Heart right ventricle (tissue), 16 donors: ENCODE measurements around the gene AK9. TPM values are rescaled to one million over a fixed set of nuclear protein-coding genes. Genes with fewer than 3 reads are reported as not detected.

Experiments
- ATAC-seq, 8 donors: fragments of 200-7000 bp; cut with Tn5 transposase; one replicate each; pipeline ENCODE4 v1.9.1; 2020; ENCODE audit warnings: mild to moderate bottlenecking in 8 of 8, moderate library complexity in 8 of 8, moderate number of reproducible peaks in 1 of 8
- DNase-seq, 2 donors: peaks; one replicate each; pipeline ENCODE4 v3.0.0-alpha.2; 2020
- H3K27ac ChIP-seq, 10 donors: fragments of 200-600 bp; sonication (generic) in 2 of 10; one replicate each; pipeline versions ENCODE4 v1.5.0 to v1.8.0; 2020 to 2022; ENCODE audit warnings: mild to moderate bottlenecking in 3 of 10
- H3K27me3 ChIP-seq, 7 donors: fragments of 200-600 bp; one replicate each; pipeline ENCODE4 v1.8.0; 2021 to 2022; ENCODE audit warnings: mild to moderate bottlenecking in 2 of 7
- H3K36me3 ChIP-seq, 9 donors: fragments of 200-600 bp; sonication (generic) in 1 of 9; one replicate each; pipeline versions ENCODE4 v1.5.0 to v1.8.0; 2020 to 2022; ENCODE audit warnings: mild to moderate bottlenecking in 2 of 9
- H3K4me1 ChIP-seq, 9 donors: fragments of 200-600 bp; sonication (generic) in 1 of 9; one replicate each; pipeline versions ENCODE4 v1.5.0 to v1.8.0; 2020 to 2022; ENCODE audit warnings: mild to moderate bottlenecking in 4 of 9
- H3K4me3 ChIP-seq, 10 donors: fragments of 200-600 bp; sonication (generic) in 2 of 10; one replicate each; pipeline versions ENCODE4 v1.5.0 to v1.8.0; 2020 to 2022; ENCODE audit warnings: mild to moderate bottlenecking in 7 of 10, moderate library complexity in 2 of 10
- H3K9me3 ChIP-seq, 11 donors: fragments of 200-600 bp in 10 of 11; sonication (generic) in 2 of 11; one replicate each; pipeline versions ENCODE4 v1.5.0 to v1.8.0; 2013 to 2022; ENCODE audit warnings: mild to moderate bottlenecking in 2 of 11, control low read depth in 1 of 11, moderate library complexity in 1 of 11
- CTCF ChIP-seq, 9 donors: fragments of 200-600 bp; sonication (generic) in 2 of 9; IDR thresholded peaks; one replicate each; pipeline versions ENCODE4 v1.5.0 to v1.8.0; 2021 to 2022; ENCODE audit warnings: antibody characterized with exemption in 9 of 9, mild to moderate bottlenecking in 5 of 9, moderate library complexity in 1 of 9
- WGBS, 2 donors: extraction: QIAGEN DNeasy Blood & Tissue Kit; methylation state at CpG; one replicate each; pipeline ENCODE4 v1.1.7; 2013; ENCODE audit warnings: inconsistent platforms in 1 of 2; 5-methylcytosine and 5-hydroxymethylcytosine counted together
- intact Hi-C, 10 donors: fragments of 100-400 bp; cut with DNase I; formaldehyde crosslinking; loops; one replicate each; pipeline versions ENCODE4 v1.11.1 to v1.14.2; 2022
- polyA plus RNA-seq, 2 donors: library from polyadenylated mRNA; stranded (reverse); fragments of 200-250 nt; gene quantifications; one replicate each; pipeline ENCODE4 v1.2.3, GENCODE V29; 2013
- total RNA-seq, 10 donors: library from RNA; stranded (reverse); fragmentation: NEBNext Ultra II Directional in 3 of 10; extraction: Animal tissue kit (Norgen Biotek cat#: 25700) in 3 of 10; gene quantifications; one replicate each; pipeline versions ENCODE4 v1.2.1 to v1.2.4, GENCODE V29; 2021 to 2023
- donor health status: Arrhythmogenic right ventricular cardiomyopathy.
- donor health status: ischemic (EF 13 %, LVEDD 7.1; RV severe dilation, severe dysfunction).
- donor health status: healthy with polysubstance abuse.
- donor health status: DM: no; HTN: yes; CAD: no.
- donor health status: DM: no; HTN: no; CAD: no.
- donor health status: ischemic (EF 25% LVEDD 6.9; RV normal size, moderate dysfunction).
- donor health status: ischemic (EF 25% LVEDD 5.7; RV mildly dilated, moderate dysfunction).
- donor health status: healthy.
- donor health status: DM: yes; HTN: yes; CAD: no.
- donor health status: Ischemic cardiomyopathy.
- donor health status: ischemic (EF 35%, LVEDD 5.7; RV mildly dilated, moderate dysfunction).
- donor health status: nonischemic (EF 11% LVEDD 7.7; RV severe dilation, severe dysfunction).
- donor health status: DM: yes; HTN: yes; CAD: no.
- donor health status: PGD.
- donor health status: ischemic (EF 29% LVEDD 5.4; RV normal size, mild dysfunction).
- donor health status: nonischemic (EF 23%, LVEDD 6.1; RV moderate dilation, normal function).

Gene AK9
- total and polyA plus RNA-seq, 12 donors = 4.6 to 17.0 (median 10.9) TPM

GRCh38 chr6:109469591-109470189 lies 221.3 kb downstream of the AK9 start:
- H3K27me3 ChIP-seq = no peaks in the 10 kb centered on the region
- 91 to 93% methylated on average over 5 of the region's 5 CpGs for WGBS, 2 donors
- H3K4me1 ChIP-seq = peaks cover 0 to 12% (median 0%) of the 10 kb centered on the region in 9 donors
- intact Hi-C loops = no loop called here
- H3K9me3 ChIP-seq = no peaks in the 10 kb centered on the region
- H3K4me3 ChIP-seq = no peak overlapping the region
- ATAC-seq (no peak), DNase-seq (no peak)
- TF ChIP-seq CTCF (IDR thresholded peaks at IDR 0.05) = no peak
- no peak overlapping the region for H3K27ac ChIP-seq
- H3K36me3 ChIP-seq = peaks cover 0 to 100% (median 42%) of the 10 kb centered on the region in 9 donors

GRCh38 chr6:109467696-109468095 lies 223.3 kb downstream of the AK9 start:
- no peak overlapping the region for H3K4me3 ChIP-seq
- WGBS, 2 donors = 94 to 98% methylated on average over 6 of the region's 6 CpGs
- intact Hi-C loops = no loop called here
- no peak overlapping the region for H3K27ac ChIP-seq
- DNase-seq (no peak), ATAC-seq (no peak)
- no peaks in the 10 kb centered on the region for H3K27me3 ChIP-seq
- no peak for TF ChIP-seq CTCF (IDR thresholded peaks at IDR 0.05)
- H3K36me3 ChIP-seq = peaks cover 0 to 100% (median 27%) of the 10 kb centered on the region in 9 donors
- no peaks in the 10 kb centered on the region for H3K9me3 ChIP-seq
- peaks cover 0 to 12% (median 0%) of the 10 kb centered on the region in 9 donors for H3K4me1 ChIP-seq

GRCh38 chr6:109466212-109466923 lies 224.6 kb downstream of the AK9 start:
- peak overlapping the region in 1 of 10 donors; percentile 24 for H3K27ac ChIP-seq
- peaks cover 0 to under 1% (median 0%) of the 10 kb centered on the region in 11 donors for H3K9me3 ChIP-seq
- WGBS, 2 donors = 77% methylated on average over 7 of the region's 7 CpGs
- peaks cover 0 to 12% (median 0%) of the 10 kb centered on the region in 9 donors for H3K4me1 ChIP-seq
- ATAC-seq (no peak), DNase-seq (no peak)
- TF ChIP-seq CTCF (IDR thresholded peaks at IDR 0.05) = no peak
- no peaks in the 10 kb centered on the region for H3K27me3 ChIP-seq
- no peak overlapping the region for H3K4me3 ChIP-seq
- peaks cover 0 to 100% (median 28%) of the 10 kb centered on the region in 9 donors for H3K36me3 ChIP-seq
- intact Hi-C loops = no loop called here

- Histone ChIP-seq H3K27ac (peak overlapping the region in 1 of 10 donors; percentile 24), H3K27me3 (no peaks in the 10 kb centered on the region), H3K4me3 (no peak overlapping the region), H3K36me3 (peaks cover 0 to 99% (median 28%) of the 10 kb centered on the region in 9 donors), H3K4me1 (peaks cover 0 to 12% (median under 1%) of the 10 kb centered on the region in 9 donors), H3K9me3 (peaks cover 0 to 5% (median 0%) of the 10 kb centered on the region in 11 donors)
- intact Hi-C loops = no loop called here
- ATAC-seq = peak in 5 of 8 donors; percentile 33 to 82 (median 72)
- DNase-seq = no peak
- WGBS, 2 donors = 56 to 65% methylated on average over 7 of the region's 7 CpGs
- no peak for TF ChIP-seq CTCF (IDR thresholded peaks at IDR 0.05)
Observed at GRCh38 chr6:109465772-109466171, 225.2 kb downstream of the AK9 start.
